ENCODE data around the gene ZNF74.
"Not testable (repeated sequence)": the region's sequence is repeated elsewhere in the genome, so short reads cannot be mapped to it uniquely, and the experiment has no call there.

DNA sequence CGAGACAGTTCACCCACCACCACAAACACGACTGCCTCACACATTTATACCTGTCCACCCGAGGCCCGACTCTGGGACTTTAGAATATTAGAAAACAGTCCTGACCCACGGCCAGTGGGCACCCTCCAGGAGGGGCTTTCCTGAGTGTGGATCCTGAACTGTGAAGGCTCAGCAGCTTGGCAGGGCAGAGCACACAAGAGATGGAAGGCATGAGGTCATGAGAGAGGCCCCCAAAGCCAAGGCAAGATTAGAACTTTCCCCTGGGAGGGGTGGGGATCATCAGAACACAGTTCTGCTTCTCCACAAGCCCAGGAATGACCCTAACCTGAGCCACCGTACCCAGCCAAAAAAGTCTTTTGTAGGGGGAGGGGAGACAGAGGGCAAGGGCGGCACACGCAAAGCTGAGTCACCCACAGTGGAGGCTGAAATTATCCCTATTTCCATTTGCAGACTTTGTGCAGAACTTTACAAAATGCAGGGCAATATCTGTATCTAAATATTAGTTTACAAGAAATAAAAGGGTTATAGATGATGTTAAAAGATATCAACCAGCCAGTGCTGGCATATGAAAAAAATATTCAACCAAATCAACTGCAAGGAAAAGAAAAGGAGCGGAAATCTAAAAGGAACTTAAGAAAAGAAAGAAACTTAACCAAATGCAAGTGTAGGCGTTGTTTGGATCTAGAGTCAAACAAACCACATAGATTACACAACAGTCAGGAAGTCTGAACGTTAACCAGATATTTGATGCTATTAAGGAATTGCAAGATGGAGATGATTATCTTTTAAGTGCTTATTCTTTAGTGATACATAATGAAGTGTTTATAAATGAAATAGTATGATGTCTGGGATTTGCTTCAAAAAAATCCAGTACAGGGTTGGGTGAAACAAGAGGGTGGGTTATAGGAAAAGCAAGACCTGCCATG is 29.4 kb upstream of the ZNF74 start:
- TF ChIP-seq, protein P1, sequence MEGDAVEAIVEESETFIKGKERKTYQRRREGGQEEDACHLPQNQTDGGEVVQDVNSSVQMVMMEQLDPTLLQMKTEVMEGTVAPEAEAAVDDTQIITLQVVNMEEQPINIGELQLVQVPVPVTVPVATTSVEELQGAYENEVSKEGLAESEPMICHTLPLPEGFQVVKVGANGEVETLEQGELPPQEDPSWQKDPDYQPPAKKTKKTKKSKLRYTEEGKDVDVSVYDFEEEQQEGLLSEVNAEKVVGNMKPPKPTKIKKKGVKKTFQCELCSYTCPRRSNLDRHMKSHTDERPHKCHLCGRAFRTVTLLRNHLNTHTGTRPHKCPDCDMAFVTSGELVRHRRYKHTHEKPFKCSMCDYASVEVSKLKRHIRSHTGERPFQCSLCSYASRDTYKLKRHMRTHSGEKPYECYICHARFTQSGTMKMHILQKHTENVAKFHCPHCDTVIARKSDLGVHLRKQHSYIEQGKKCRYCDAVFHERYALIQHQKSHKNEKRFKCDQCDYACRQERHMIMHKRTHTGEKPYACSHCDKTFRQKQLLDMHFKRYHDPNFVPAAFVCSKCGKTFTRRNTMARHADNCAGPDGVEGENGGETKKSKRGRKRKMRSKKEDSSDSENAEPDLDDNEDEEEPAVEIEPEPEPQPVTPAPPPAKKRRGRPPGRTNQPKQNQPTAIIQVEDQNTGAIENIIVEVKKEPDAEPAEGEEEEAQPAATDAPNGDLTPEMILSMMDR (IDR thresholded peaks at IDR 0.05; ENCODE audit: poor library complexity, severe bottlenecking): not testable (repeated sequence)
- not testable (repeated sequence) for TF ChIP-seq EZH2 (IDR thresholded peaks at IDR 0.05; ENCODE audit: borderline replicate concordance, insufficient read depth, low read length, poor library complexity, severe bottlenecking); EP300 (conservative IDR thresholded peaks at IDR 0.05; ENCODE audit: poor library complexity, severe bottlenecking); RAD21 (conservative IDR thresholded peaks at IDR 0.05); TAF1 (IDR thresholded peaks at IDR 0.05; ENCODE audit: low read depth)

All from neural cell (in vitro differentiated cells).